K562 (cell line): Measurements from ENCODE around the gene MRPL28. TPM values are rescaled to one million over a fixed set of nuclear protein-coding genes. Genes with fewer than 3 reads are reported as not detected.

Source experiments
- RAD51 ChIP-seq: fragments of 450-650 bp; IDR thresholded peaks from 2 replicates; pipeline ENCODE4 v1.7.1; 2016; ENCODE audit warnings: low read depth, mild to moderate bottlenecking, borderline replicate concordance
- TCF7 ChIP-seq: sonication (generic); IDR thresholded peaks from 2 replicates; pipeline ENCODE4 v1.6.1; 2016; ENCODE audit warnings: antibody characterized with exemption, borderline replicate concordance
- TCF7L2 ChIP-seq: fragments of 150-350 bp; IDR thresholded peaks from 2 replicates; pipeline ENCODE4 v1.6.1; 2016; ENCODE audit warnings: low read depth, mild to moderate bottlenecking, low read length, moderate library complexity
- polyA plus RNA-seq, 8 experiments: library from polyadenylated mRNA; depleted of rRNA in 4 of 8; stranded (reverse) in 5 of 8; unstranded in 3 of 8; fragments of >200 nt; fragmentation: Nextera tagmentation in 2 of 8; fragmentation: Illumina TruSeq in 1 of 8; extraction: Ambion mirVana in 2 of 8; extraction: Trizol in 1 of 8; gene quantifications; 2 replicates each; pipeline versions ENCODE4 v1.2.1 to v1.2.3, GENCODE V29; 2011 to 2014; ENCODE audit warnings: inconsistent platforms in 1 of 8, missing spikeins in 1 of 8
- total RNA-seq, 7 experiments: library from RNA; depleted of rRNA in 6 of 7; stranded (reverse); fragments of >200 nt in 6 of 7; fragmentation: Illumina TruSeq in 2 of 7; extraction: Trizol in 2 of 7; gene quantifications; 2 replicates each; pipeline versions ENCODE4 v1.2.1 to v1.2.3, GENCODE V29; 2011 to 2021; ENCODE audit warnings: low replicate concordance in 1 of 7
- TF ChIP-seq, protein P1 (sequence below), 3 experiments: fragments of 200-800 bp in 1 of 3; fragments of 250-450 bp in 1 of 3; fragments of 450-650 bp in 1 of 3; sonication (Bioruptor Pico) in 1 of 3; sonication (Bioruptor generic) in 1 of 3; formaldehyde crosslinking in 1 of 3; IDR thresholded peaks; 2 replicates each; pipeline versions ENCODE4 v1.6.1 to v1.8.0; 2016 to 2022; ENCODE audit warnings: mild to moderate bottlenecking in 2 of 3, missing genetic modification characterization in 2 of 3, missing compliant biosample characterization in 1 of 3, moderate library complexity in 1 of 3
- TF ChIP-seq, protein P2 (sequence below): sonication (generic); formaldehyde crosslinking; IDR thresholded peaks from 2 replicates; pipeline ENCODE4 v1.8.1; 2023; ENCODE audit warnings: missing genetic modification reagents, mild to moderate bottlenecking, borderline replicate concordance
- TF ChIP-seq, protein P3 (sequence below): fragments of 250-450 bp; sonication (Bioruptor Pico); IDR thresholded peaks from 2 replicates; pipeline ENCODE4 v1.8.0; 2021; ENCODE audit warnings: moderate library complexity, mild to moderate bottlenecking, inconsistent platforms
- TF ChIP-seq, protein P4 (sequence below): fragments of 250-450 bp; sonication (Bioruptor Pico); IDR thresholded peaks from 2 replicates; pipeline ENCODE4 v1.4.0; 2020; ENCODE audit warnings: mild to moderate bottlenecking
- TF ChIP-seq, protein P5 (sequence below): sonication (generic); formaldehyde crosslinking; IDR thresholded peaks from 2 replicates; pipeline ENCODE4 v1.9.0; 2022; ENCODE audit warnings: mild to moderate bottlenecking, missing genetic modification reagents
- TF ChIP-seq, protein P6 (sequence below): fragments of 250-450 bp; sonication (Bioruptor Pico); IDR thresholded peaks from 2 replicates; pipeline ENCODE4 v1.5.0; 2020; ENCODE audit warnings: mild to moderate bottlenecking, borderline replicate concordance

MRPL28 gene
- total and polyA plus RNA-seq, 9 of the 15 experiments (the other 6 are each of a cell fraction or from before 2014, with no cell fraction given), result 2.5 to 323 (median 175) TPM

DNA sequence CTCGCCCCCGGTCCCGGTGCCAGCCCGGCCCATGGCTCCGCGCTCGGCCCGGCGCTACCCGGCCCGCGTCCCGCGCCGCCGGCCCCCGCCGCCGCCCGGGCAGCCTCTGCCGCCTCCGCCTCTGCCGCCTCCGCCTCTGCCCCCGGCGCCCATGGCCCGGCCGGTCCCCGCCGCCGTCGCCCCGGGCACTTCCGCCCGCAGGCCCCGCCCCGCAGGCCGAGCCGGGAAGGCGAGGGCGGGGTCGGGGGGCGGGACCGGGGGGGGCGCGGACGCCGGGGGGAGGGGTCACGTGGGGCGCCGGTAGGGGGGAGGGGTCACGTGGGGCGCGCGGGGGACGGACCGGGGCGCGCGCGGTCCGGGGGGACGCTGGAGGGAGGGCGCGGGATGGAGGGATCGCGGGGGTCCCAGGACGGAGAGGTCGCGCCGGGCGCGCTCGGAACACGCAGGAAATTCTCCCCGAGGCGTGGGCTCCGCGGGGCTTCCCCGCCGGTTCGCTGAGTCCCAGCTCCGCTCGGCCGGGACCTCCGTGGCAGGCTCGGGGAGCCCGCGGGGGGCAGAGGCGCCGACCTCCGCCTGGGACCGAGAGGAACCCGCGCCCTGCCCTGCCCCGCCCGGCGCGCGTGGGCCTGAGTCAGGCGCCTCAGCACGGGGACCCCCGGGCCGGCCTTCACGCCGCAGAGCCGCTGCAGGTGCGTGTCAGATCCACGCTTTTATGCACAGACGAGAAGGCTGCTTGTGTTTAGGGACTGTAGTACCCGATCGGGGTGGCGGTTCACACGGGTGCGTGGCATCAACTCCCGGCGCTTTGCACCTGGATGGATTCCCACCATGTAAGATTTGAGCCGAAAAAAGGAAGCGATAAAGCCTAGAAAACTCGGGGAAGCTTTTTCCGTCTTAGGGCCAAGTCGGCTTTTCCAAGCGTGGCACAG is 11.7 kb upstream of the MRPL28 start, which contains the start of gene PGAP6 (continued):
- TF ChIP-seq, protein P1, sequence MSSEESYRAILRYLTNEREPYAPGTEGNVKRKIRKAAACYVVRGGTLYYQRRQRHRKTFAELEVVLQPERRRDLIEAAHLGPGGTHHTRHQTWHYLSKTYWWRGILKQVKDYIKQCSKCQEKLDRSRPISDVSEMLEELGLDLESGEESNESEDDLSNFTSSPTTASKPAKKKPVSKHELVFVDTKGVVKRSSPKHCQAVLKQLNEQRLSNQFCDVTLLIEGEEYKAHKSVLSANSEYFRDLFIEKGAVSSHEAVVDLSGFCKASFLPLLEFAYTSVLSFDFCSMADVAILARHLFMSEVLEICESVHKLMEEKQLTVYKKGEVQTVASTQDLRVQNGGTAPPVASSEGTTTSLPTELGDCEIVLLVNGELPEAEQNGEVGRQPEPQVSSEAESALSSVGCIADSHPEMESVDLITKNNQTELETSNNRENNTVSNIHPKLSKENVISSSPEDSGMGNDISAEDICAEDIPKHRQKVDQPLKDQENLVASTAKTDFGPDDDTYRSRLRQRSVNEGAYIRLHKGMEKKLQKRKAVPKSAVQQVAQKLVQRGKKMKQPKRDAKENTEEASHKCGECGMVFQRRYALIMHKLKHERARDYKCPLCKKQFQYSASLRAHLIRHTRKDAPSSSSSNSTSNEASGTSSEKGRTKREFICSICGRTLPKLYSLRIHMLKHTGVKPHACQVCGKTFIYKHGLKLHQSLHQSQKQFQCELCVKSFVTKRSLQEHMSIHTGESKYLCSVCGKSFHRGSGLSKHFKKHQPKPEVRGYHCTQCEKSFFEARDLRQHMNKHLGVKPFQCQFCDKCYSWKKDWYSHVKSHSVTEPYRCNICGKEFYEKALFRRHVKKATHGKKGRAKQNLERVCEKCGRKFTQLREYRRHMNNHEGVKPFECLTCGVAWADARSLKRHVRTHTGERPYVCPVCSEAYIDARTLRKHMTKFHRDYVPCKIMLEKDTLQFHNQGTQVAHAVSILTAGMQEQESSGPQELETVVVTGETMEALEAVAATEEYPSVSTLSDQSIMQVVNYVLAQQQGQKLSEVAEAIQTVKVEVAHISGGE (CRISPR knock-in tag; IDR thresholded peaks at IDR 0.05), result peak in 1 of 3 experiments; percentile 94; a peak in 2 of 6 replicates
- TF ChIP-seq, protein P2, sequence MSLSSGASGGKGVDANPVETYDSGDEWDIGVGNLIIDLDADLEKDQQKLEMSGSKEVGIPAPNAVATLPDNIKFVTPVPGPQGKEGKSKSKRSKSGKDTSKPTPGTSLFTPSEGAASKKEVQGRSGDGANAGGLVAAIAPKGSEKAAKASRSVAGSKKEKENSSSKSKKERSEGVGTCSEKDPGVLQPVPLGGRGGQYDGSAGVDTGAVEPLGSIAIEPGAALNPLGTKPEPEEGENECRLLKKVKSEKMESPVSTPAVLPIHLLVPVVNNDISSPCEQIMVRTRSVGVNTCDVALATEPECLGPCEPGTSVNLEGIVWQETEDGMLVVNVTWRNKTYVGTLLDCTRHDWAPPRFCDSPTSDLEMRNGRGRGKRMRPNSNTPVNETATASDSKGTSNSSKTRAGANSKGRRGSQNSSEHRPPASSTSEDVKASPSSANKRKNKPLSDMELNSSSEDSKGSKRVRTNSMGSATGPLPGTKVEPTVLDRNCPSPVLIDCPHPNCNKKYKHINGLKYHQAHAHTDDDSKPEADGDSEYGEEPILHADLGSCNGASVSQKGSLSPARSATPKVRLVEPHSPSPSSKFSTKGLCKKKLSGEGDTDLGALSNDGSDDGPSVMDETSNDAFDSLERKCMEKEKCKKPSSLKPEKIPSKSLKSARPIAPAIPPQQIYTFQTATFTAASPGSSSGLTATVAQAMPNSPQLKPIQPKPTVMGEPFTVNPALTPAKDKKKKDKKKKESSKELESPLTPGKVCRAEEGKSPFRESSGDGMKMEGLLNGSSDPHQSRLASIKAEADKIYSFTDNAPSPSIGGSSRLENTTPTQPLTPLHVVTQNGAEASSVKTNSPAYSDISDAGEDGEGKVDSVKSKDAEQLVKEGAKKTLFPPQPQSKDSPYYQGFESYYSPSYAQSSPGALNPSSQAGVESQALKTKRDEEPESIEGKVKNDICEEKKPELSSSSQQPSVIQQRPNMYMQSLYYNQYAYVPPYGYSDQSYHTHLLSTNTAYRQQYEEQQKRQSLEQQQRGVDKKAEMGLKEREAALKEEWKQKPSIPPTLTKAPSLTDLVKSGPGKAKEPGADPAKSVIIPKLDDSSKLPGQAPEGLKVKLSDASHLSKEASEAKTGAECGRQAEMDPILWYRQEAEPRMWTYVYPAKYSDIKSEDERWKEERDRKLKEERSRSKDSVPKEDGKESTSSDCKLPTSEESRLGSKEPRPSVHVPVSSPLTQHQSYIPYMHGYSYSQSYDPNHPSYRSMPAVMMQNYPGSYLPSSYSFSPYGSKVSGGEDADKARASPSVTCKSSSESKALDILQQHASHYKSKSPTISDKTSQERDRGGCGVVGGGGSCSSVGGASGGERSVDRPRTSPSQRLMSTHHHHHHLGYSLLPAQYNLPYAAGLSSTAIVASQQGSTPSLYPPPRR (CRISPR knock-in tag), result no peak
- TF ChIP-seq RAD51 (0 out of 2 replicates have a peak, but pooled peaks have one; percentile 26), TCF7 (no peak), TCF7L2 (no peak)
- TF ChIP-seq, protein P3, sequence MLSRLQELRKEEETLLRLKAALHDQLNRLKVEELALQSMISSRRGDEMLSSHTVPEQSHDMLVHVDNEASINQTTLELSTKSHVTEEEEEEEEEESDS (CRISPR knock-in tag), result no peak
- TF ChIP-seq, protein P4, sequence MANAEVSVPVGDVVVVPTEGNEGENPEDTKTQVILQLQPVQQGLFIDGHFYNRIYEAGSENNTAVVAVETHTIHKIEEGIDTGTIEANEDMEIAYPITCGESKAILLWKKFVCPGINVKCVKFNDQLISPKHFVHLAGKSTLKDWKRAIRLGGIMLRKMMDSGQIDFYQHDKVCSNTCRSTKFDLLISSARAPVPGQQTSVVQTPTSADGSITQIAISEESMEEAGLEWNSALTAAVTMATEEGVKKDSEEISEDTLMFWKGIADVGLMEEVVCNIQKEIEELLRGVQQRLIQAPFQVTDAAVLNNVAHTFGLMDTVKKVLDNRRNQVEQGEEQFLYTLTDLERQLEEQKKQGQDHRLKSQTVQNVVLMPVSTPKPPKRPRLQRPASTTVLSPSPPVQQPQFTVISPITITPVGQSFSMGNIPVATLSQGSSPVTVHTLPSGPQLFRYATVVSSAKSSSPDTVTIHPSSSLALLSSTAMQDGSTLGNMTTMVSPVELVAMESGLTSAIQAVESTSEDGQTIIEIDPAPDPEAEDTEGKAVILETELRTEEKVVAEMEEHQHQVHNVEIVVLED (CRISPR knock-in tag), result 0 out of 2 replicates have a peak, but pooled peaks have one; percentile 44
- TF ChIP-seq, protein P5, sequence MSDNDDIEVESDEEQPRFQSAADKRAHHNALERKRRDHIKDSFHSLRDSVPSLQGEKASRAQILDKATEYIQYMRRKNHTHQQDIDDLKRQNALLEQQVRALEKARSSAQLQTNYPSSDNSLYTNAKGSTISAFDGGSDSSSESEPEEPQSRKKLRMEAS, result peak; percentile 50
- TF ChIP-seq, protein P6, sequence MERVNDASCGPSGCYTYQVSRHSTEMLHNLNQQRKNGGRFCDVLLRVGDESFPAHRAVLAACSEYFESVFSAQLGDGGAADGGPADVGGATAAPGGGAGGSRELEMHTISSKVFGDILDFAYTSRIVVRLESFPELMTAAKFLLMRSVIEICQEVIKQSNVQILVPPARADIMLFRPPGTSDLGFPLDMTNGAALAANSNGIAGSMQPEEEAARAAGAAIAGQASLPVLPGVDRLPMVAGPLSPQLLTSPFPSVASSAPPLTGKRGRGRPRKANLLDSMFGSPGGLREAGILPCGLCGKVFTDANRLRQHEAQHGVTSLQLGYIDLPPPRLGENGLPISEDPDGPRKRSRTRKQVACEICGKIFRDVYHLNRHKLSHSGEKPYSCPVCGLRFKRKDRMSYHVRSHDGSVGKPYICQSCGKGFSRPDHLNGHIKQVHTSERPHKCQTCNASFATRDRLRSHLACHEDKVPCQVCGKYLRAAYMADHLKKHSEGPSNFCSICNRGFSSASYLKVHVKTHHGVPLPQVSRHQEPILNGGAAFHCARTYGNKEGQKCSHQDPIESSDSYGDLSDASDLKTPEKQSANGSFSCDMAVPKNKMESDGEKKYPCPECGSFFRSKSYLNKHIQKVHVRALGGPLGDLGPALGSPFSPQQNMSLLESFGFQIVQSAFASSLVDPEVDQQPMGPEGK (CRISPR knock-in tag), result no peak
